NCI-H2227 (cell line): ENCODE data around the gene SMIM43.
A peak's percentile ranks its signal among the peaks of the same experiment; 100 is the strongest.
"Not testable (repeated sequence)": the region's sequence is repeated elsewhere in the genome, so short reads cannot be mapped to it uniquely, and the experiment has no call there.

Experiments
- DNase-seq: peaks from one replicate; lab custom pipeline; 2025; ENCODE audit not compliant: unreplicated experiment; lab: John Stamatoyannopoulos, UW

The SMIM43 gene

GRCh38 chr4:121737846-121738554 lies 27.0 kb downstream of the SMIM43 start:
- no peak for DNase-seq

GRCh38 chr4:121736735-121737351 lies 28.1 kb downstream of the SMIM43 start:
- peak; percentile 51 for DNase-seq

- no peak for DNase-seq
Measured at GRCh38 chr4:121734571-121734970, 30.4 kb downstream of the SMIM43 start.

GRCh38 chr4:121733942-121734341 lies 31.0 kb downstream of the SMIM43 start:
- DNase-seq: no peak

GRCh38 chr4:121729753-121730152 lies 35.2 kb downstream of the SMIM43 start:
- not testable (repeated sequence) for DNase-seq

- no peak for DNase-seq
Measured at GRCh38 chr4:121728798-121729226, 36.2 kb downstream of the SMIM43 start.

- no peak for DNase-seq
Measured at GRCh38 chr4:121728066-121728465, 36.9 kb downstream of the SMIM43 start.

- DNase-seq: peak; percentile 45
Measured at GRCh38 chr4:121726642-121727268, 38.2 kb downstream of the SMIM43 start.

GRCh38 chr4:121724671-121725070 lies 40.3 kb downstream of the SMIM43 start:
- no peak for DNase-seq

- DNase-seq: no peak
Measured at GRCh38 chr4:121721700-121722099, 43.3 kb downstream of the SMIM43 start.

GRCh38 chr4:121720109-121720508 lies 44.9 kb downstream of the SMIM43 start:
- DNase-seq: no peak

GRCh38 chr4:121717680-121718237 lies 47.2 kb downstream of the SMIM43 start:
- no peak for DNase-seq

- DNase-seq: no peak
Measured at GRCh38 chr4:121714548-121714947, 50.4 kb downstream of the SMIM43 start.

GRCh38 chr4:121712783-121713182 lies 52.2 kb downstream of the SMIM43 start:
- DNase-seq: no peak

- no peak for DNase-seq
Measured at GRCh38 chr4:121712001-121712651, 52.8 kb downstream of the SMIM43 start.

GRCh38 chr4:121711263-121712000 lies 53.5 kb downstream of the SMIM43 start:
- DNase-seq: peak; percentile 69

- DNase-seq: no peak
Measured at GRCh38 chr4:121709766-121710405, 55.1 kb downstream of the SMIM43 start.
